ENCODE measurements around the gene WDR53. TPM values are rescaled to one million over a fixed set of nuclear protein-coding genes. Genes with fewer than 3 reads are reported as not detected.

The WDR53 gene
- total RNA-seq, 1 experiment from 2014 or later, result 18.6 TPM

DNA sequence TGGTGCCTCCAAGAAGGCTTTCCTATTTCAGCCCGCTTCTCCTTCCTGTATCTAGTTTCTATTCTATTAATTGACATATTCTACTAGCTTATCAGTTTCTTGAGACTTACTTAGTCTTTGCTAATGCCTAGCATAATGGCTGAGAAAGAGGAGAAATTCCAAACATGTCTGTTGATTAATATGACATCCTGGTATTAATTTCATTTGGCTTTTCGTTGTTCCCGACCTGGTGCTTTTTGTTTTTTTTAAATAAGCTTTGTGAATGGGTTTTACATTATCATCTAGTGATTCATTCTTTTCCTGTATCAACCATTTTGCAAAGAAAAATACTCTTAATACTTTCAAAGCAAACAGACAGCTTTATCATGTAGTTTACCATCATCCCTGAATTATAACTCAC lies 13.1 kb downstream of the WDR53 start:
- in situ Hi-C loops (cut with HindIII; ENCODE audit: low pct_unique_long_range_greater_than_20kb, low sequenced_read_pairs), result no loop called here
- POLR2A ChIA-PET, result no interaction called here
- H3K9me3 ChIP-seq (ENCODE audit: control insufficient read depth, insufficient read depth, low read depth, low read length), result no peaks in the 10 kb centered on the region
- no peak for ATAC-seq
- no peaks in the 10 kb centered on the region for H3K36me3 ChIP-seq (ENCODE audit: control insufficient read depth, insufficient read depth, low read length)
- no peak for TF ChIP-seq POLR2AphosphoS5 (IDR thresholded peaks at IDR 0.05; ENCODE audit: low read depth, low read length)
- TF ChIP-seq, protein P1, sequence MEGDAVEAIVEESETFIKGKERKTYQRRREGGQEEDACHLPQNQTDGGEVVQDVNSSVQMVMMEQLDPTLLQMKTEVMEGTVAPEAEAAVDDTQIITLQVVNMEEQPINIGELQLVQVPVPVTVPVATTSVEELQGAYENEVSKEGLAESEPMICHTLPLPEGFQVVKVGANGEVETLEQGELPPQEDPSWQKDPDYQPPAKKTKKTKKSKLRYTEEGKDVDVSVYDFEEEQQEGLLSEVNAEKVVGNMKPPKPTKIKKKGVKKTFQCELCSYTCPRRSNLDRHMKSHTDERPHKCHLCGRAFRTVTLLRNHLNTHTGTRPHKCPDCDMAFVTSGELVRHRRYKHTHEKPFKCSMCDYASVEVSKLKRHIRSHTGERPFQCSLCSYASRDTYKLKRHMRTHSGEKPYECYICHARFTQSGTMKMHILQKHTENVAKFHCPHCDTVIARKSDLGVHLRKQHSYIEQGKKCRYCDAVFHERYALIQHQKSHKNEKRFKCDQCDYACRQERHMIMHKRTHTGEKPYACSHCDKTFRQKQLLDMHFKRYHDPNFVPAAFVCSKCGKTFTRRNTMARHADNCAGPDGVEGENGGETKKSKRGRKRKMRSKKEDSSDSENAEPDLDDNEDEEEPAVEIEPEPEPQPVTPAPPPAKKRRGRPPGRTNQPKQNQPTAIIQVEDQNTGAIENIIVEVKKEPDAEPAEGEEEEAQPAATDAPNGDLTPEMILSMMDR (IDR thresholded peaks at IDR 0.05), result no peak
- no peak for TF ChIP-seq SIN3A (IDR thresholded peaks at IDR 0.05; ENCODE audit: borderline replicate concordance, insufficient read depth, low read depth, low read length)
- TF ChIP-seq, protein P2, sequence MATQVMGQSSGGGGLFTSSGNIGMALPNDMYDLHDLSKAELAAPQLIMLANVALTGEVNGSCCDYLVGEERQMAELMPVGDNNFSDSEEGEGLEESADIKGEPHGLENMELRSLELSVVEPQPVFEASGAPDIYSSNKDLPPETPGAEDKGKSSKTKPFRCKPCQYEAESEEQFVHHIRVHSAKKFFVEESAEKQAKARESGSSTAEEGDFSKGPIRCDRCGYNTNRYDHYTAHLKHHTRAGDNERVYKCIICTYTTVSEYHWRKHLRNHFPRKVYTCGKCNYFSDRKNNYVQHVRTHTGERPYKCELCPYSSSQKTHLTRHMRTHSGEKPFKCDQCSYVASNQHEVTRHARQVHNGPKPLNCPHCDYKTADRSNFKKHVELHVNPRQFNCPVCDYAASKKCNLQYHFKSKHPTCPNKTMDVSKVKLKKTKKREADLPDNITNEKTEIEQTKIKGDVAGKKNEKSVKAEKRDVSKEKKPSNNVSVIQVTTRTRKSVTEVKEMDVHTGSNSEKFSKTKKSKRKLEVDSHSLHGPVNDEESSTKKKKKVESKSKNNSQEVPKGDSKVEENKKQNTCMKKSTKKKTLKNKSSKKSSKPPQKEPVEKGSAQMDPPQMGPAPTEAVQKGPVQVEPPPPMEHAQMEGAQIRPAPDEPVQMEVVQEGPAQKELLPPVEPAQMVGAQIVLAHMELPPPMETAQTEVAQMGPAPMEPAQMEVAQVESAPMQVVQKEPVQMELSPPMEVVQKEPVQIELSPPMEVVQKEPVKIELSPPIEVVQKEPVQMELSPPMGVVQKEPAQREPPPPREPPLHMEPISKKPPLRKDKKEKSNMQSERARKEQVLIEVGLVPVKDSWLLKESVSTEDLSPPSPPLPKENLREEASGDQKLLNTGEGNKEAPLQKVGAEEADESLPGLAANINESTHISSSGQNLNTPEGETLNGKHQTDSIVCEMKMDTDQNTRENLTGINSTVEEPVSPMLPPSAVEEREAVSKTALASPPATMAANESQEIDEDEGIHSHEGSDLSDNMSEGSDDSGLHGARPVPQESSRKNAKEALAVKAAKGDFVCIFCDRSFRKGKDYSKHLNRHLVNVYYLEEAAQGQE (IDR thresholded peaks at IDR 0.05; ENCODE audit: insufficient read depth in 1 of 2, low read depth in 2 of 2, low read length in 1 of 2), result no peak
- no peak for TF ChIP-seq TCF7L2 (IDR thresholded peaks at IDR 0.05; ENCODE audit: low read depth, low read length)
- H3K27ac ChIP-seq (ENCODE audit: low read length), result no peak overlapping the region
- intact Hi-C loops (cut with micrococcal nuclease; ENCODE audit: unreplicated experiment), result no loop called here
- H3K4me1 ChIP-seq (ENCODE audit: control insufficient read depth, insufficient read depth, low read length), result no peaks in the 10 kb centered on the region
- H3K4me3 ChIP-seq (ENCODE audit: low read depth in 2 of 2, low read length in 2 of 2), result no peak overlapping the region
- no TSS peak for BruUV-seq (replicated peaks)
- DNase-seq (ENCODE audit: low read depth, low spot score), result no peak
- CTCF ChIA-PET, result no interaction called here
- H3K27me3 ChIP-seq (ENCODE audit: control insufficient read depth, insufficient read depth, low read length), result no peaks in the 10 kb centered on the region

DNA sequence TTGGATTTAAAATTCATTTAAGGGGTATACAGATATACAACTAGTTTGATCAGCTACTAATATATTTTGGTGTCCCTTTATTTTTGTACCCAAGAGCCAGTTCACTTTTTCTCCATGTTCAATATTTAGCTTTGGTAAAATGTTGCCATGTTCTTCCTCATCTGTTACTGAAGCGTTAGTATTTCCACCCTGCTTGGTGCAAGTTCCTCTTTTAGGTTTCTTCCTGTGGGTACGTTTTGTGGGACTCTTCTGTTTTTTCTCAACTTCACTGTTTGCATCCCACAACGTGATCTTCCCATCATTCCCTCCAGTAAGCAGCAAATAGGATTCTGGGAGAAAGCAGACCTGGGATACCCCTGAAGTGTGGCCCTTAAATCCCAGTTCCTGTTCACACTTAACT lies 14.1 kb downstream of the WDR53 start:
- Histone ChIP-seq H3K27me3 (ENCODE audit: control insufficient read depth, insufficient read depth, low read length) (no peaks in the 10 kb centered on the region), H3K27ac (ENCODE audit: low read length) (no peak overlapping the region), H3K4me1 (ENCODE audit: control insufficient read depth, insufficient read depth, low read length) (no peaks in the 10 kb centered on the region), H3K36me3 (ENCODE audit: control insufficient read depth, insufficient read depth, low read length) (no peaks in the 10 kb centered on the region), H3K9me3 (ENCODE audit: control insufficient read depth, insufficient read depth, low read depth, low read length) (no peaks in the 10 kb centered on the region; the same call in 1 of the 2 replicates), H3K4me3 (ENCODE audit: low read depth in 2 of 2, low read length in 2 of 2) (no peak overlapping the region)
- no peak for DNase-seq (ENCODE audit: low read depth, low spot score)
- ChIA-PET CTCF (interaction anchor here (0.5 kb wide), 1 partner anchor 14 kb away, joined by 3 read pairs; no protein-coding TSS in a partner anchor), POLR2A (interaction anchor here (0.6 kb wide), 1 partner anchor 19 kb away, joined by 4 read pairs; no protein-coding TSS in a partner anchor)
- in situ Hi-C loops (cut with HindIII; ENCODE audit: low pct_unique_long_range_greater_than_20kb, low sequenced_read_pairs), result no loop called here
- intact Hi-C loops (cut with micrococcal nuclease; ENCODE audit: unreplicated experiment), result no loop called here
- BruUV-seq (replicated peaks), result TSS peak; percentile 60
- TF ChIP-seq SIN3A (IDR thresholded peaks at IDR 0.05; ENCODE audit: borderline replicate concordance, insufficient read depth, low read depth, low read length) (no peak), TCF7L2 (IDR thresholded peaks at IDR 0.05; ENCODE audit: low read depth, low read length) (no peak), POLR2AphosphoS5 (IDR thresholded peaks at IDR 0.05; ENCODE audit: low read depth, low read length) (no peak)
- TF ChIP-seq, protein P1 (IDR thresholded peaks at IDR 0.05), result no peak
- TF ChIP-seq, protein P2 (IDR thresholded peaks at IDR 0.05; ENCODE audit: insufficient read depth in 1 of 2, low read depth in 2 of 2, low read length in 1 of 2), result no peak
- no peak for ATAC-seq
